GM18870 (cell line): ENCODE results near the gene RAMP3.

Source experiments
- ATAC-seq: cut with Tn5 transposase; IDR thresholded peaks from one replicate; pipeline ENCODE4 v1.9.1; 2021; ENCODE audit warnings: moderate library complexity; ENCODE audit not compliant: unreplicated experiment

Gene RAMP3

DNA sequence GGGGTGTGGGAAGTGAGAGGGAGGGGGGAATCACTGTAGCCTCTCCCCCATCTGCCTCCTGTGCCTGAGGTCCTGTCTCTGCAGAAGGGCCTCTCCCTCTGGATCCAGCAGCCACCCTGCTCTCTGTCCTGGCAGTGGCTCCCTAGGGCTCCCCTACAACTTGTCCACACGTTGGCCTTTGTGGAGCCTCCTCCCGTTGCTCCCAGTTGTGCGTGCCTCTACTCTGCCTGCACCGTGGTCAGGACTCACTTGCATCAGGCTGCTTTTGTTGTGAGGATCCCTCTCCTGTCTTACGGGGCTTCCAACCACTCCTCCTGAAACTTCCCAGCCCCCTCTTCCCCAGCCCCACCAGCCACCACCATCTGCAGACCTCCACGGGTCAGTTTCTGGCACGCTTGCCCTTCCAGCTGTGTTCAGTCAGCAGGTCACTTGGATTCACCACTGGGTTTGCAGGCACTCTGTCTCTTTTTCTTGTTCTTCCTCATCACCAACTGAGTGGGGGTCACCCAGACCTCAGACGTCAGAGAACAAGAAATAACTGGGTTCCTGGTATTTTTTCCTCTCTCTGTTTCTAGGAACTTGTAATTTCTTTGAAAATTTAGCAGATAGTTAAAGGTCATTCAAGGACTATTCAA is 62.3 kb downstream of the RAMP3 start:
- no peak for ATAC-seq

DNA sequence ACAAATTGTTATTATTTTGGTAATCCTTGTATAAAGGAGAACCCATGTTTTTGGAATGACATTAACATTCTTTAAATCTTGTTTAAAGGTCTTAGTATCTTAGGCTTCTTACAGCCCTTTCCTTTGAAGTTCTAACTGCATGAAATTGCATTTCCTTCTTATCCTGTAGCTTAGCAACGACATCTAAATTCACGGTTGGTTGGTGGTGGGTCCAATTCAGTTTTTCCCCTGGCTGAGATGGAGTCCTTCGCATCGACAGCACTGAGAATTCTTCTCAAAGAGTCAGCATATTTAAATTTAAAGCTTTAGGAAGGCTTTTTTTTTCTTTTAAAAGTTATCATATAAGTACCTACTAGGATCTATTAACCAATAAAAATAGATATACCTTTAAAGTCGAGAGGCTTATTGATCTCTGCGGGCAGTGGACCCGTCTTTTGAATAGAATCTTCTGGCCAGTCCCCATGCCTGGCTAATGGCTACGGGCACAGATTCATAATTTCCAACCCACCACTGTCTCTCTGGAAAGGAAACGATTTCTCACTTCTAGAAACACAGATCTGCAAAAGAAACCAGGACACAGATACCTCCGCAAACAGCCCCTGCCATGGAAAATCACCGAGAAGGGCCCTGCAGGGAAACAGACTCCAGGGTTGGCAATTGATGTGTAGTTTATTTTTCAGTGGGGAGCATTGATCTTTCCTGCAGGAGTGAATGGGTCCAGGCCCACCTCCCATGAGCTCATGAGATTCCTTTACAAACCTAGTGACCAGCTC is 63.4 kb downstream of the RAMP3 start:
- ATAC-seq: no peak

- ATAC-seq: no peak
Measured at GRCh38 chr7:45221896-45222604, 64.5 kb downstream of the RAMP3 start.

GRCh38 chr7:45223078-45223477 is 65.5 kb downstream of the RAMP3 start:
- no peak for ATAC-seq

DNA sequence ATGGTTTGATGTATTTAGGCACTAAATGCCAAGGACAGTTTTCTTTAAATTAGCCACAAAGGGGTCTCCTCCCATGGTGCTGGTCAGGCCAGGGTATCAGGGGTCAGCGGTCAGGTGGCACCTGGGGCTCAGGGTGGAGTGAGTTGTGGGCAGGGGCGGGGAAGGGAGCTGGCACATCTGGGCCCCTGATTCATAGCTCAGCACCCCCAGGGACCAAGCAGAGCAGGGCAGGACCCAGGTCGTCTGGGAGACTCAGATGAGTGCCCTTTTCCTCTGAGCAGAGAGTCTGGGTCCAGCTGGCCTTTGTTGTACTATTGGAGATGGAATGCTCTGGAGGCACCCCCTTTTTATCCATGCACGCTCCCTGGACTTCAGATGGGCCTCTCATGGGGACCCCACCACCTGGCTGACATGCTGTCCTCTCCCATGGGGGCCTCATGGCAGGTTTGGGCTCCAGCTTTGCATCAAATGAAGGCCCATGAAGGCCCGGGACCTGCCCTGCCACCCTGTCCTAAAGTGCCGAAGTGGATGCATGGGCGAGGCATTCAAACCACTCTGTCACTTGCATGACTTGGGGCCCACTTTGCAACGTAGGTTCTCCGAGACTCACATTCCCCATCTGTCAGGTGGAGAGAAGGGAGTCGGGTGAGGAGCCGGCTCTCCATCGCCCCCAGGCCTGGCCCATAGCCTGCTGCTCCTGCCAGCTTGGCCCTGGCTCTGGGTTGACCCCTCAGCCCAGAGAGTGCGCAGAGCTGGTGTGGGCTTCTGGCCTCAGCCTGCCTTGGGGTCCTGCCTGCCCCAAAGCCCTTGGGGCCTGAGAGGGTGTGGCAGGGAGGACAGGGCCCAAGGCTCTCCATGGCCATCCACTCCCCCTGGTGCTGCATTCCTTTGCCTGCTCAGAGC is 66.4 kb downstream of the RAMP3 start:
- ATAC-seq: no peak

- no peak for ATAC-seq
Measured at GRCh38 chr7:45224832-45225231, 67.2 kb downstream of the RAMP3 start.

DNA sequence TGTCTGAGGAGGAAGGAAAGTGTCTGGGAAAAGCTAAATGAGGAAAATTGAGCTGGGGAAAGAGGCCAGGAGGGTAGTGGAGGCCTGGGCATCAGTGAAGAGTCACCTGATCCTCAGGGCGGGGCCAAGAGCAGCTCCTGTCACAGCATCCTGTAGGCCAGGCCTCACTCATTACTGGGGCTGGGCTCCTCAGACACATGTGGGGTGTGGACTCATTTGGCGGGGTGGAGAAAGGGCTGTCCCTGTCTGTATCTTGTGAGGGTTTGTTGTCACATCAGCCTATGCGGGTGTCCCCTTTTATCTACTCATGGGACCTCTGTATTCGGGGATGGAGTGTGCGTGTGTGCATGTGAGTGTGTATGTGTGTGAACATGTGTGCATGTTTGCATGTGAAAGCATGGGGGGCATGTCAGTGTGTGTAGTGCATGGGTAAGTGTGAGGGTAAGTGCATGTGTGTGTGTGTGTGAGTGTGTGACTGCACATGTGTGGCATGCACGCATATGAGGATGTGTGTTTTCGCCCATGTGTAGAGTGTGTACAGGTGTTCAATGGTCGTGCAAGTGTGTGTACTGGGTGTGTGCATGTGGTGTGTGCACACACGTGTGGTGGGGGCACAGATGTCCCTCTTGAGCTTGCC is 67.8 kb downstream of the RAMP3 start:
- ATAC-seq: no peak

DNA sequence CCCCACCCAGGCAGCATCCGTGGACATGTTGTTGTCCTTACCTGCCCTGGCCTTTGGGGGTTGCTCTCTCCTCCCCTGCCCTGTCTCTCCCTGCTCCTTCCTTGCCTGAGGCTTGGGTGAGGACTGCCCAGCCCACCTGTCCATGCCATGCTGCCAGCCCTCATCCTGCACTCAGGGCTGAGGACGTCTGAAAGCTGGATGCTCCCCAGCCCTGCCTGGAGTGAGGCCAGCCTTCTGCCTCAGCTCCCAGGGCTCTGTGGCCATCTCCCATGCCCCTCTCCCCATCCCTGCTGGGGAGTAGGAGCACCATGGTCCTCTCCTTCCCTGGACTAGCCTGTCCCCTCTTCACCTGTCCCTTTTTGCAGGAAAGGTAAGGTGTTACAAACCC is 68.4 kb downstream of the RAMP3 start:
- no peak for ATAC-seq

GRCh38 chr7:45229156-45229920 is 71.7 kb downstream of the RAMP3 start:
- no peak for ATAC-seq

GRCh38 chr7:45230083-45230482 is 72.5 kb downstream of the RAMP3 start:
- no peak for ATAC-seq

DNA sequence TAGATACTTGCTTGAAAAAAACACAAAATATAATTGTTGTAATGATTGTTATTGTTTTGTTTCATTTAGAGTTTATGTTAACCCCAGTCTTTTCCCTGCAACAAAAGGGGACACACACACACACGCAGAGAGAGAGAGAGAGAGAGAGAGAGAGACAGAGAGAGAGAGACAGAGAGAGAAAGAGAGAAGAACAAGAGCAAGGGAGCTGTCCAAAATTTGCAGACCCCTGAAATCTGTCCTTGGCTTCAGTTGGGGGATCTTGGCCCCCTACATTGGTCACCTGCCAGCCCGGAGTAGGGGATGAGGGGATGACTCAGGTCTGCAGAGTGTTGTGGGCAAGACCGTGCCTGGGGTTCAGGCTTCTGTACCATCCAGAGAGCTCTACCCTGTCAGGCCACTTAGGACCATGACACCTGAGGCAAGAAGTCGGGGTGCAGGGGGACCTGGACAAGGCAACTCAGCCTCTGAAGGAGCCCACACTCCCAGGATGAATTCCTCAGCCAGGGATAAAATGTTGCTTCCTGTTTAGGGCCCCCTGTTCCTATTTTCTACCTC is 73.1 kb downstream of the RAMP3 start:
- no peak for ATAC-seq

- no peak for ATAC-seq
Measured at GRCh38 chr7:45233249-45233775, 75.7 kb downstream of the RAMP3 start.
